Head of caudate nucleus (tissue), 42 donors: ENCODE data around the gene TRIM44.
"Not testable (repeated sequence)": the region's sequence is repeated elsewhere in the genome, so short reads cannot be mapped to it uniquely, and the experiment has no call there.

ENCODE experiments used
- DNase-seq, 42 donors: peaks; one replicate each; pipeline versions ENCODE4 v3.0.0 to v3.0.0-alpha.2; 2020 to 2021; ENCODE audit warnings: mixed read lengths in 7 of 42
- intact Hi-C: fragments of 100-400 bp; cut with DNase I; formaldehyde crosslinking; loops from one replicate; pipeline ENCODE4 v1.15.0; 2022

TRIM44 gene

DNA sequence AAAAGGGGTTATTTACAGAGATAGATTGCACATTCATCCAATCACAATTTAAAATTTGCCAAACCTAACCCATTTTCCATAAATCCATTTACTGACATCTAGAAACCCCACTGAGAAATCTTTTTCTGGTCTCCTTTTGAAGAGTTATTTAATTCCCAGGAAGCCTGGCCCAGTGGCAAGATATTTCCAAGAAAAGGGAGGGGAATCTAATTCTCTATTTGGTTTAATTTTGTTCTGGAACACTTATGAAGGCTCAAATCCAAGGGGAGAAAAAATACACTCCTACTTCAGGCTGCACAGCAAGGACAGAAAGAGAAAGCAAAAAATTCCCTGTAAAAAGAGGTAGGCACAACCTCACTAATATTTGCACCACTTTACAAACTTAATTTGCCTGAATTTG is 193.1 kb downstream of the TRIM44 start:
- intact Hi-C loops: no loop called here
- no peak for DNase-seq

DNA sequence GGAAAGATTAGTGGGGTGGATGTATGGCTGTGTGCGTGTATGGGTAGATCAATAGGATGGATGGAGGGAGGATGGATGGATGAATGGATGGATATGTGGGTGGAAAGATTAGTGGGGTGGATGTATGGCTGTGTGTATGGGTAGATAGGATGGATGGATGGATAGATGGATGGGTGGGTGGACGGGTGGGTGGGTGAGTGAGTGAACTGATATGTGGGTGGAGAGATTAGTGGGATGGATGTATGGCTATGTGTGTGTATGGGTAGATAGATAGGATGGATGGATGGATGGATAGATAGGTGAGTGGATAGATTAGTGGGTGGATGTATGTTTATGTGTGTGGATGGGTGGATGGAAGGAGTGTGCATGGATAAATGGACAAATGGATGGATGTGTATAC is 193.7 kb downstream of the TRIM44 start:
- no peak for DNase-seq
- intact Hi-C loops: no loop called here

DNA sequence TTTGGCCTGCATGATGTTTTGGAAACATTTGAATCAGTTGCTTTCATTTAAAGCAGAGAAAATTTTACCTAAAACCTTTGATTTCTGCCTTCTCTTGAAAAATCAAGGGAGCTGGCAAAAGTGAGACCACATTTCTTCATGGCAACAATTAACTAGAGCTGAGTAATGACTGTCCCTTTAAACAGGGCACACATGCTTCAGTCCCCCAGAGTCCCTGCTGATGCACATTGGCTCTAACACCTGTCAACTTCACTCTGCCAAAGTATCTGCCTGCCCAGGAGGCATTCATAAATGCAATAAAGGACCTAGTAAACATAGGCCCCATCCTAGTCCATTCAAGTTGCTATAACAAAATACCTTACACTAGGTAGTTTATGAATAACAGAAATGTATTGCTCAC is 194.2 kb downstream of the TRIM44 start:
- intact Hi-C loops: no loop called here
- no peak for DNase-seq

DNA sequence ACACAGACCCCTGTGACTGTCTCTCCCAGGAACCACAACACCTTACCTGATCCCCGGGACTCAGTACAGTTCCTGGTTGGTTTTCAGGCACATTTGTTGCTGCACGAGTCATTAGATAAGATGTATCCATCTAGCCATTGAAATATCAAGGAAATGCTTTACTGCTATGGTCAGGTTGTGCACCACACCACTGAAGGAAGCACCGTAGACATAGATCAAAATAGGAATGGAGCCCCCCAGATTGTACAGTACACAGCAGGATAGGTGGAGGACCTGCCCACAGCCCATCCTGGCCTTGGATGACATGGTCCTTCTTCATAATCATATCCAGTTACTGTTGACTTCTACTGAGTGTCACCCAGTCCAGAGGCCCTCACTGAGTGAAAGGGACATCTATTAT is 195.3 kb downstream of the TRIM44 start:
- intact Hi-C loops: no loop called here
- no peak for DNase-seq

DNA sequence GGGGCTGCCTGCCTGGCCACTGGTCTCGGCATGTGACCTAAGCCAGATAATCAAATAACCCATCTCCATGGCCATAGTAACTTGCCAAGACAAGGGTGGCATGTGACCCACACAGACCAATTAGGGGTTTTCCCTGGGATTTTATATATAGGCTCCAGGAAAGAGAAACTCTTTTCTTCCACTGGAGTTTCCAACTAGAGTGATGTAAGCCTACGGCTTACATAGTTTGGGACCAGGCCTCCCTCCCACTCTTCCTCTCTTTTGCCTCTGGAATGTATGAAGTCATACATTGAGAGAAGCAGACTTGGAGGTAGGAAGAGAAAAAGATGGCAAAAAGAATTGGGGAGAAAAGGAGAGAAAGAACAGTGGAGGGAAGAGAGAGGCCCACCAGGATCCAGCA is 196.7 kb downstream of the TRIM44 start:
- no peak for DNase-seq
- intact Hi-C loops: no loop called here

DNA sequence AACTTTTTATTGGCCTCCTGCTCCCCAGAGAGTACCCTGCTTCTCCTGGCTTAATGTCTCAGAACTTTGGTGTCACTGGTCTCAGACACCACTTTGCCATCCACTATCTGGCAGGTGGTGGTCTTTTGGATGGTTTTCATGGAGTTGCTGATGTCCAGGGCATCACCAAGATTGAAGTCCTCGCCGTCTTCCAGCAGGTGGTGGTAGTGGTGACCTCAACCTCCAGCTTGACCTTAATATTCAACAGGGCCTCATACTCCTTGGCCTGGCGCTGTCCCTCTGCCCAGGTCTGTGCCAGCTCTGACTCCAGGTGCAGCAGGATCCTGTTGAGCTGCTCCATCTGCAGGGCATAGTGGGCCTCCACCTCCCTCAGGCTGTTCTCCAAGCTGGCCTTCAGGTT is 197.6 kb downstream of the TRIM44 start:
- intact Hi-C loops, DNase-seq: not testable (repeated sequence)

DNA sequence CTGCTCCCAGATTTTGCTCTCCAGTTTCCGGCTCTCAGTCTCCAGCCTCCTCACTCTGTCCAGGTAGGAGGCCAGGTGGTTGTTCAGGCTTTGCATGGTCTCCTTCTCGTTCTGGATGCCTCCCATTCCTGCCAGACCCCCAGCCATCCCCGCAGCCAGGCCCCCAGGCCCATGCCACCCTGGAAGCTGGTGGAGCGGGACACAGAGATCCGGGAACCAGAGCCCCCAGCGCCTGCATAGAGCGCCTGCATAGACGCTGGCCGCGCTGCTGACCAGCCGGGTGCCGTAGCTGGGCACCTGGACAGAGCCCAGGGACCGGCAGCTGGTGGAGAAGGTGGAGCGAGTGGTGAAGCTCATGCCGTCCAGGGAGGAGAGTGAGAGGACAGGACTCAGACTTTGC is 198.6 kb downstream of the TRIM44 start:
- DNase-seq: no peak

DNA sequence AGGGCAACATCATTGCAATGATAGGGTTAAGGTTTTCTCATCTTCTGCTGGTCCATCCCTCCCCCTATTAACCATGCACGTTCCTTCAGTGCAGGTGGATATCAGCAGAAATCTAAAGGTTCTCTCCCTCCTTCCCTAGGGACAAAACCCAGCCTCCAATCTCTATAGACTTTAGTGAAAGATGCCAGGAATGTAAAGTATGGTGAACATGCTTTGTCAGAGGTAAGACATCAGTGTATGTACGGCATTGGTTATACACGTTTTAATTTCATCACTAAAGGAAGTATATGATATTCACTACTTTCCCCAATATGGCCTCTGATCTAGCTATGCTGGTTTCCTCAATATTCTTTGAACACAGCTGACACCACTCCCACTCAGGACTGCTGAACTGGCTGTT is 200.1 kb downstream of the TRIM44 start:
- intact Hi-C loops: no loop called here
- DNase-seq: no peak

More for the DNA sequence above, 198.6 kb downstream of the TRIM44 start:
- intact Hi-C loops: no loop called here

DNA sequence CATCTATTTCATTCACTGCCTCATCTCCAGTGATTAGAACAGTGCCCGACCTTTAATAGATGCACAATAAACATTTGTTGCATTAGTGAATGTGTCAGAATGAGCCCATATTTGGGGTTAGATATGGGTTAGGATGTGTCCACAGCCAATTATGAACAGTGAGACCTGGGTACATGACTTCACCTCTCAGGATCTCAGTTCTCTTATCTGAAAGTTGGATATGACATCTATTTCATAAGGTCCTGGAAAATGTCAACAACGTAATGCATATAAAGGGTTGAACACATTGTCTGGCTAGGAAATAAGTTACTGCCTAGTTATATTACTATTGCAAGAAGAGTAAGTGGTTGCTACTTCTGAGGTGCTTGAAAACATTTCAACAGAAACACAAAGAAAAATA is 201.6 kb downstream of the TRIM44 start:
- no peak for DNase-seq
- intact Hi-C loops: no loop called here

DNA sequence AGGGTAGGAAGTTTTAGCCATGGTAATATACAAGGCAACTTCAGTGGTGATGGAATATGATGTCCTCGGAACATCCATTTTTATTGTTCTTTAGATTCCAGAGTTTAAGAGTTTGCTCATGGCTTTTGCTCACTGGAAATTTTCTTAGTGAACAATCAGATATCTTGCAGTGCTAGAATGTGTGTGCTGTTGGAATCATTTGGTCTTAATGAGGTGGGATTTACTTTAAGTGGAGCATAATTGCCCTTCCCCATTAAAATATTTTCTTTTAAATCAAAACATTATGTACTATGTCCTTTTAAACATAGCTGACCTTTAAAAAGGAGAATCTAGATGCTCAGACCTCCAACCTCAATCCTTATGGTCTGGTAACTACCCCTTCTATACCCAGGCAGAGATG is 204.0 kb downstream of the TRIM44 start:
- intact Hi-C loops: no loop called here

More for the DNA sequence above, 204.0 kb downstream of the TRIM44 start:
- DNase-seq: no peak
